HG02970 (cell line): ENCODE measurements around the gene NR3C2.

Experiments
- ATAC-seq: cut with Tn5 transposase; IDR thresholded peaks from one replicate; pipeline ENCODE4 v1.9.1; 2021; ENCODE audit warnings: mild to moderate bottlenecking, moderate library complexity, moderate number of reproducible peaks; ENCODE audit not compliant: unreplicated experiment, low FRiP score

NR3C2 gene

GRCh38 chr4:148375584-148375983, 66.6 kb downstream of the NR3C2 start:
- ATAC-seq: no peak

GRCh38 chr4:148373093-148373492, 69.1 kb downstream of the NR3C2 start:
- ATAC-seq: no peak

GRCh38 chr4:148369919-148370318, 72.3 kb downstream of the NR3C2 start:
- no peak for ATAC-seq

GRCh38 chr4:148367756-148368155, 74.5 kb downstream of the NR3C2 start:
- no peak for ATAC-seq

- no peak for ATAC-seq
Measured at GRCh38 chr4:148366251-148366650, 76.0 kb downstream of the NR3C2 start.

GRCh38 chr4:148364525-148364924, 77.7 kb downstream of the NR3C2 start:
- no peak for ATAC-seq

- no peak for ATAC-seq
Measured at GRCh38 chr4:148359769-148360168, 82.4 kb downstream of the NR3C2 start.

GRCh38 chr4:148355442-148356123, 86.6 kb downstream of the NR3C2 start:
- ATAC-seq: no peak

GRCh38 chr4:148354186-148354585, 88.0 kb downstream of the NR3C2 start:
- ATAC-seq: no peak

- ATAC-seq: no peak
Measured at GRCh38 chr4:148353571-148353970, 88.6 kb downstream of the NR3C2 start.

- no peak for ATAC-seq
Measured at GRCh38 chr4:148349153-148349552, 93.1 kb downstream of the NR3C2 start.

- ATAC-seq: no peak
Measured at GRCh38 chr4:148346657-148347056, 95.6 kb downstream of the NR3C2 start.

- no peak for ATAC-seq
Measured at GRCh38 chr4:148345509-148345908, 96.7 kb downstream of the NR3C2 start.

- ATAC-seq: no peak
Measured at GRCh38 chr4:148344941-148345340, 97.3 kb downstream of the NR3C2 start.

GRCh38 chr4:148344352-148344751, 97.9 kb downstream of the NR3C2 start:
- ATAC-seq: no peak

- no peak for ATAC-seq
Measured at GRCh38 chr4:148341980-148342800, 100.0 kb downstream of the NR3C2 start.

- no peak for ATAC-seq
Measured at GRCh38 chr4:148335133-148335532, 107.1 kb downstream of the NR3C2 start.

- ATAC-seq: no peak
Measured at GRCh38 chr4:148333265-148333664, 108.9 kb downstream of the NR3C2 start.

GRCh38 chr4:148332486-148332885, 109.7 kb downstream of the NR3C2 start:
- no peak for ATAC-seq

GRCh38 chr4:148330724-148331123, 111.5 kb downstream of the NR3C2 start:
- no peak for ATAC-seq

GRCh38 chr4:148330161-148330560, 112.1 kb downstream of the NR3C2 start:
- no peak for ATAC-seq

- ATAC-seq: no peak
Measured at GRCh38 chr4:148329751-148330150, 112.5 kb downstream of the NR3C2 start.
